CMK (cell line): ENCODE results near the gene ZNF229.
"Not testable (repeated sequence)": the region's sequence is repeated elsewhere in the genome, so short reads cannot be mapped to it uniquely, and the experiment has no call there.

Experiments used
- DNase-seq: peaks from one replicate; pipeline ENCODE4 v3.0.0-alpha.2; 2010; ENCODE audit warnings: low read depth

The ZNF229 gene

GRCh38 chr19:44447916-44448674 lies at the start of gene ZNF229:
Gene ZNF229, minus strand, starts transcription at chr19:44448472. Its CDS starts 5,625 bp downstream, at chr19:44442847.
- DNase-seq = peak; percentile 94

GRCh38 chr19:44496711-44497110 lies 48.4 kb upstream of the ZNF229 start:
- no peak for DNase-seq

- no peak for DNase-seq
Measured at GRCh38 chr19:44476559-44477408, 28.5 kb upstream of the ZNF229 start.

- DNase-seq = not testable (repeated sequence)
Measured at GRCh38 chr19:44468730-44469129, 20.5 kb upstream of the ZNF229 start.

GRCh38 chr19:44462600-44463286 lies 14.5 kb upstream of the ZNF229 start:
- DNase-seq = not testable (repeated sequence)

- not testable (repeated sequence) for DNase-seq
Measured at GRCh38 chr19:44456016-44456415, 7.7 kb upstream of the ZNF229 start.

GRCh38 chr19:44455100-44455499 lies 6.8 kb upstream of the ZNF229 start:
- DNase-seq = no peak

GRCh38 chr19:44452367-44452766 lies 4.1 kb upstream of the ZNF229 start:
- DNase-seq = no peak

- no peak for DNase-seq
Measured at GRCh38 chr19:44451687-44452086, 3.4 kb upstream of the ZNF229 start.

GRCh38 chr19:44438441-44438840 lies 9.8 kb downstream of the ZNF229 start:
- DNase-seq = no peak

GRCh38 chr19:44435441-44435840 lies 12.8 kb downstream of the ZNF229 start:
- no peak for DNase-seq

- no peak for DNase-seq
Measured at GRCh38 chr19:44430956-44431355, 17.3 kb downstream of the ZNF229 start.

GRCh38 chr19:44415553-44415952 lies 32.7 kb downstream of the ZNF229 start:
- DNase-seq = not testable (repeated sequence)

- DNase-seq = peak; percentile 98
Measured at GRCh38 chr19:44401139-44402115, 46.8 kb downstream of the ZNF229 start, which contains the start of gene ZNF285. Gene ZNF285, minus strand, starts transcription at chr19:44401608. Its CDS starts 4,395 bp downstream, at chr19:44397213.

- DNase-seq = not testable (repeated sequence)
Measured at GRCh38 chr19:44389268-44389667, 59.0 kb downstream of the ZNF229 start.
